ENCODE data around the gene RAET1L.
"Not testable (repeated sequence)": the region's sequence is repeated elsewhere in the genome, so short reads cannot be mapped to it uniquely, and the experiment has no call there.

Gene RAET1L

DNA sequence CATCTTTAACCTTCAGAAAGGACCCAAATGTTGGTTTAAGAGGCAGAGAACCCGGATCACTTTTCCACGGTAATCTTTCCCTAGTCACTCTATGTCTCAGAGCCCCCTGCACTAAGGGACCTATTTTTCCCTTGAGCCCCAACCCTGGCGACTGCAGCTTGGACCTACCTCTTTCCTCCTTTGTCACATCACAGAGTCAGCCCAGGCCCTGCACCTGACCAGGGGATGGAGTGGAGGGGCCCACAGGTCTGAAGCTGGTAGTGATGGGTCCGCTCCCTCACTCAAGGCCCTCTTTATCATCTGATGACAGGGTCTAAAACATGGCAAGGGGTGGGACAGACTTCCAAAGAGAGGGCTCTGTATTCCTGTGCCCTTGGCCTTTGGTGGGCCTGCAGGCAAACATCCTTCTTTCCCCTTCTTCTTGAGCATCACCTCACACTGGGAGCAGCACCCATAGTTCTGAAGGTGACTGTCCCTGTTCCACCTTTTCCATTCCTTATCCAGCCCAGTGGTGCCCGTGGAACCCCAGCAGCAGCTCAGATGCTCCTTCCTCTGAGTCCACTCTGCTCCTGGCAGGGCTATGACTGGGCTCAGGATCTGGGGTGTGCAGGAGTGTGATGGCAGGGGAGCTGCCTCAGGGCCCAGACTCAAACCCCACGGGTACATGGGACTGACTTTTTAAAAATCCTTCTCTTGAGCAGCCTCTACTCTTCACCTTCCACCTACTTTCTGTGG lies 6.3 kb downstream of the RAET1L start:
- no peak for FAIRE-seq
- DNase-seq (ENCODE audit: insufficient read length, low spot score), result no peak

DNA sequence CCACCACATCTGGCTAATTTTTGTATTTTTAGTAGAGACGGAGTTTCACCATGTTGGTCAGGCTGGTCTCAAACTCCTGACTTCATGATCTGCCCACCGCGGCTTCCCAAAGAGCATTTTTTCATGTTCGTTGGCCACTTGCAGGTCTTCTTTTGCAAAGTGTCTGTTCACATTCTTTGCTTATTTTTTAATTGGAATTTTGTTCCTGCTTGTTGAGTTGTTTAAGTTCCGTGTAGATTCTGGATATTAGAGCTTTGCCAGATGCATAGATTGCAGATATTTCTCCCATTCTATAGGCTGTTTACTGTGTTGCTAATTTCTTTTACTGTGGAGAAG lies 8.2 kb downstream of the RAET1L start:
- not testable (repeated sequence) for DNase-seq (ENCODE audit: insufficient read length, low spot score); FAIRE-seq

DNA sequence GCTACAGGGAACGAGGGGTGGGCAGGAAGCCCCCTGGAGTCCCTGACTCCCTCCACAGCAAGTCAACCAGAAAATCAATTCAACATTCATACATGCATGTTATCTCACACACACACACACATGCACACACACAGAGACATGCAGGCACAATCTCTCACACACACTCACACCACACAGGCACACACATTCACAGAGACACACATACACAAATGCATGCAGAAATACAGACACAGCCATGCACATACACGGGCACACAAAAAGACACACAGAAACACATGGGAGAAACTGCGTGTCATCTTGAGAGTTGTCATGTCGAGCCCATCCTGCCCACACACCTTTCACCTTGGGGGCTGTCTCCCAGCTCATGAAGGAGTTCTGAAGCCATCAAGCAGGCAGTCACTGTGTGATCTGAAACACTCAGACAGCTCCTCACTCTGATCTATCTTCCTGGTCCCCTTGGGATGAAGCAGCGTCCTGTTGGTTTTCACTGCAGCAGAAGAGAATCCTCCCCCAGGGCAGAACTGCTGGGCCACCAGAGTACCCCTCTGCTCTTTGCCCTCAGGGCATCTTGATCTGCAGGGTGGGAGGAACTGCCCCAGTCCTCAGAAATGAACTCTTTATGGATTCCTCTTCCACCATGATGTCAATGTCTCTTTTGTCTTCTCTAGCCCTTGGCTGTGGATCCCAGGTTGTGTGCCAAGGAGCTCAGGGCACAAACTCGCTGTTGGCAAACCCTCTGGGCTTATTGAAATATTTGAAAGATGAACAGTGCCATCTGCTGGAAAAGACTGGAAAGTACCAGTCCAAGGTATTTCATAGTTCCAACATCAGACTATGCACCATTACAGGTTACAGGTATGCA lies 8.8 kb downstream of the RAET1L start:
- DNase-seq (ENCODE audit: insufficient read length, low spot score), result peak; percentile 42
- FAIRE-seq, result peak; percentile 4

DNA sequence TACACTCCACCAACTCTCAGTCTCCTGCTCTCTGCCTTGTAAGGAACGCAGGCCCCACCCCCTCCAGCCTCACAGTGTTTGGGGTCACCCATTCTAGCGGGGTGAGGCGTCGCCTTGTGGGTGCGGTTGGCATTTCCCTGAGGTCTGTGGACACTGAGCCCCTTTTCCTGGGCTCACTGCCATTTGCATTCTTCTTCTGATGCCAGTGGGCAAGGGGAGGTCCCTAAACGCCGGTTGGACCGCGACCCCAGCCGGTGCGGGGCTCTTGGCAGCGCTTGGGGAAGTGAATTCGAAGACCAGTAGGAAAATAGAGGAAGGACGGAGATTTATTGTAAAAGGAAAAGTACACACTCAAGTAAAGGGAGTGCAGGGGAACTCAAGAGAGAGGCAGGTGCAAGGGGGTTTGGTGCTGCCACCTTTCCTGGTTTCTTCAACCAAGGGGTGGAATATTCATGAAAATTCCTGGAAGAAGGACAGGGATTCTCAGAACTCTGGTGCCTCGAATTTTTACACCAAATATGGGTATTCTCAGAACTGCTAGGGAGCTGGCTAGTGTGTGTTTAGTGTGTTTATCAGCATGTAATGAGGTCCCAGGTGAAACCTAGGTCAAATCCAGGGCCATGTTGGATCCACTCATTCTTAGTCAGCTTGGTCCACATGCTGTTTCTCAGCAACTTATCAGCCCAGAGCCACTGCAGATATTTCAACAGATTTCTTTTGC lies 9.9 kb downstream of the RAET1L start:
- not testable (repeated sequence) for FAIRE-seq; DNase-seq (ENCODE audit: insufficient read length, low spot score)

DNA sequence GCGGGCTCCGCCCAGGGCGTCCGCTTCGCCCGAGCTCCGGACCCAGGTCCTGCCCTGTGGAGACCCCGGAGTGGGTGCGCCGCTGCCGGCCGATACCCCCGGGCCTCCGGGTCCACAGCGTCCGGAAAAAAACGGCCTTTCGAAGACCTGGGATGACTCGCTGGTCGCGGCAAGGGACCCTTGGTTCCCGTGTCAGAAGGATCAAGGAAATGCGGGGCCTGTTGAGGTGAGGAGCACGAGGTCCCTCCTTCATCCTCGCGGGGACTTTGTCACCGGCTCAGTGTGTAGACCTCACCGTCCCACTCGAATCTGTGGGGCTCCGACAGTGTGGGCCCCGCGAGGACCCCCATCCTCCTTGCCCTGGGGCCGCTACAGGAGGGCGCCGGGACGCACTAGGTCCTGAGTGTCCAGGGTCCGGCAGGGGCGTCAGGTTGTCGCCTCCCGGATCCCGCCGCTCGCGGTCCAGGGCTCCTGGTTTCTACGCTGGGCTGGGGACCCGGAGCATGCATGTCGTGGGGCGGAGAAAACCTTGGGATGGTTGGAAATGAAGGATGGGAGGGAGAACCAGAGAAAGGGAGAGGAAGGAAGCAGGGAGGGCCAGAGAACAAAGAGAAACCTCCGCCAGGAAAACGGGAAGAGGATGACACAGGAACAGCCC lies 10.6 kb downstream of the RAET1L start:
- not testable (repeated sequence) for DNase-seq (ENCODE audit: insufficient read length, low spot score); FAIRE-seq

DNA sequence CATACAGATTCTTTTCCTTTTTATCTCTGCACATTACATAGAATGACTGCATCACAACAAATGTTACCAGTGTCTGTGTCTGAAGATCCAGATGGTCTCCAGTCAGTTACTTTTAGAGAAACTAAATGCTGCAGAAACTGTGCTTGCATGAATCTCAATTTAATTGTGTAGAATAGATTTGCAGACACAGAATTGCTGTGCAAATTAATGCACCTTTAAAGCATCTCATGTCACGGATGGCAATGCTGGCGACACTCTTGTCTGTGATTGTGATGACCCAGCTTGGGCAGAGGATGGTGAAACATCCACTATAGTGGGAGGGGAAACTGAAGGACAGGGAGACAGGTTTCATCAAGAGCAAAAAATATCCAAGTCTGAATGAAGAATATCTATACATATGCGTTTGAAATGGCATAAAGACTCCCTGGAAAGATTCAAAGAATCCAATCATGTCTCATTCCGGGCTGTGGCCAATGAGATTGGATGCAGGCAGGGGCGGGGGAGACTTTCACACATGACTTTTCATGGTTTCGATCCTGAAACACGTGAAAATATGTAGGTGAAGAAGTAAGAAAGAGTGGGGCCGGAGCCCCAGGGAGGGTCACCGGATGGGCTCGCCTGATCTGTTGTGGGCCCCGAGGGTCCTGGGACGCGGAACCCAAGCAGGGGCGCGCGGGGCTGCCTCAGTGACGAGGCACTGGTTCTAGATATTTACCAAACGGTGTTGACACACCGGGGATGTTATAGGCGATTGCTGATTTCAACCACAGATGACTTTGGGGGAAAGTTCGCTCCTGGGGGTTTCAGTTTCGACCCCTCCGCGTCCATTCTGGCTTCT lies 11.3 kb downstream of the RAET1L start:
- not testable (repeated sequence) for FAIRE-seq; DNase-seq (ENCODE audit: insufficient read length, low spot score)

DNA sequence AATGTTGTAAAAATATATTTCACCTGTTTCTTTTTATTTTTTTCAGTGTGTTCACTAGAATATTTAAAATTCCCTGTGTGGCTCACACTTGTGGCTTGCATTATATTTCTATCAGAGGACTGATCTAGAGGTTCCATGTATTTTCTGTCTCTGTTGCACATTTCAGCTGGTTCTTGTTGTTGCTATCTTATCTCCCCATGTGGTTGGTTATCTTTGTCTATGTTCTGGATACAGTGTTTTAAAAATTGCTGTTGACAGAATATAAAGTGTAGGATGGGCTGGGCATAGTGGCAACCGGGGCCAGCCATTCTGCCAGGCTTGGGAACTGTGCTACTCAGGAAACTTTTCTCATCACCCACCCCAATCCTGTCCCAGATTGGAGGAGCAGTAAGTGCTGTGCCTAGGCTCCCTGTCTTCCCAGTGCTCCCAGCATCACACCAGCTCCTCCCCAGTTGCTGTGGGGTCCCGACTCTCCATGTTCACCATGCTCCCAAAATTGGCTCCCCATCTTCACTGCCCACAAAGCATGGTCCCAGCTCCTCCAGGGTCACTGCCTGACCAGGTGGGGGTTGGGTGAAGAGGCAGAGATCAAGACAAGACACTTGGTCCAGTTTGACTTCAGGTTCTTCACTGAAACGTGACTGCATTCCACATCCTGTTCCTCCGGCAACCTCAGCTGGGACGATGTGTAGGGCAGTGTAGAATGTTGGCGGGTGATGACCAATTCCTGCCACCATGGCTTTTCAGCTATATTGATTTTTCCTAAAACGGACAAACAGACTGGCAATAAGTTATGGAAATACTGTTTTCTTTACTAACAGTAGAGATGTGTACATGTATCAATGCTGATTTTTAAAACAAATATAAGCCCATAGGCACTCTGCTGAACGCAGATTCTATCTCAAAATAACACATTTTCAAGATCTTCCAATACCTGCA lies 12.2 kb downstream of the RAET1L start:
- not testable (repeated sequence) for FAIRE-seq

DNA sequence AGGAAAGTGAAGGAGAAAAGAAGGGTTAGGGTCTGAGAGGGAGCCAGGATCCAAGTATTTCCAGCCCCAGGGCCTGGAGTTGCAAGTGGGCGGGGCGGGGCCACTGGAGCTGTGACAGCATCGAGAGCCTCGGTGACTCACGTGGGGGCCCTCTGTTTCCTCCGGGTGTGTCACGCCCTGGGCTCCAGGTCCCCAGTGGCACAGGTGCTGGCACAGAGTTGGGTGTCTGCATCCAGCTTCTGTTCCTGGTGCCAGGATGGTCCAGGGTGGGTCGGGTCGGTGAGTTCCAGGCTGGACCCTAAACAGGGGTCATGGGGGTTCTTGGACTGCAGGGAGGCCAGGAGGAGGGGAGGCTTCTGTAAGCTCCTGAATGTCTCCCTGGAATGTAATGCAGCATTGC lies 16.7 kb downstream of the RAET1L start:
- FAIRE-seq, result no peak
- DNase-seq (ENCODE audit: insufficient read length, low spot score), result no peak

More for the DNA sequence above, 12.2 kb downstream of the RAET1L start:
- not testable (repeated sequence) for DNase-seq (ENCODE audit: insufficient read length, low spot score)

DNA sequence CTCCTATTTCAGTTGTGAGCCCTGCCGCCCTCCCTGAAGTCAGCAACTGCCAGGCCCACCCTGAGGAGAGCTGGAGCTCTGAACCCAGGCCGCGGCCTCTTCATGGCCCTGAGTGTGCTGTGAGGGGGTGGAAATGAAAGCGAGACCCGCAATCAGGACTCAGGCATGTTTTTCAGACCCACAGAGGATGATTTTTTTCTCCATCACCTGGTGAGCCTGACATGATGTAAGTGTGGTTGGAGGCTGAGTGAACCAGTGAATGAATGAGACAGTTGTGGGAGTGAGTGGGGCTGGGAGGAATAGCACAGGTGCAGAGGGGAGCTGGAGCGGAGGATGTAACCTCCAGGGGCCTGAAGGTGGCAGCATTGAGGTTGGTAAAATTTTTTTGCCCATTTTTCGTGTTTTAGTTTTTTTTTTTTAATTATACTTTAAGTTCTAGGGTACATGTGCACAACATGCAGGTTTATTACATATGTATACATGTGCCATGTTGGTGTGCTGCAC lies 18.3 kb downstream of the RAET1L start:
- FAIRE-seq (no peak), DNase-seq (ENCODE audit: insufficient read length, low spot score) (no peak)

DNA sequence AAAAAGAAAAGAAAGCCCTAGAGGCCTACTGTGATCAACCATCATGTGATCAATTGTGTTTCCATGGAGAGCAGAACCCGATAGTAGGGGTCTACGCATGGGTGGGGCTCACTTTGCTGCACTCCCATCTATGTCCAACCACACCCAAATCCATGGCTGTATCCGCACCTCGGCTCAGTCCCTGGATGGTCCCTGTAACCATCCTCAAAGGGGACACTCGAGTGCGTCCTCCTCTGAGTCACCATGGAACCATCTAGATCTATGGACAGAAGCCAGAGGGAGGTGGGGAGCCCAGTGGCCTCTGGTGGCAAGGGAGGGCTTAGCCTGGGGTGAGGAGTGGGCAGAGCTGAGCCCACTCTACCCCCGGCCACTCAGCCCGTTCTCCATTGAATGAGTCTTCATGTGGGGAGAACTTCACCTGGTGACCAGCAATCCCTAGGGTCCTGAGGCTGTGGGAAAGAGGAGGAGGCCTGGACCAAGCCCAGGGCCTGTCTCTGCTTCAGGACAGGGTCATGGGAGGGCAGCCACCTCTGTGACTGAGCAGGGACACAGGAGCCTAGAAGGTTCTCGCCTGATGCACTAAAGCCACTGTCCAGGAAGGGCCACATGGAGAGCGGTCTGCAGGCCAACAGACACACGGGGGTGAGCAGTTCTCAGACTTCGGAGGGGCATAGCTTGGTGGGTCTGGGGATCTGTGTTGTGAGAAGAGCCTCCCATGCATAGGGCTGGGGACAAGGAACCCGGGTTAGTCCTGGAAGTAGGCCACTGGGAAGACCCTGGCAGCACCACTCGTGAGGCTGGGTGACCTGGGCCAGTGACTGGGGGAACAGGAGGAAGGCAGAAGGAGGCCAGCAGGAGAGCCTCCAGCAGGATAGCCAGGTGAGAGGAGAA lies 19.3 kb downstream of the RAET1L start:
- DNase-seq (ENCODE audit: insufficient read length, low spot score) (no peak), FAIRE-seq (no peak)

DNA sequence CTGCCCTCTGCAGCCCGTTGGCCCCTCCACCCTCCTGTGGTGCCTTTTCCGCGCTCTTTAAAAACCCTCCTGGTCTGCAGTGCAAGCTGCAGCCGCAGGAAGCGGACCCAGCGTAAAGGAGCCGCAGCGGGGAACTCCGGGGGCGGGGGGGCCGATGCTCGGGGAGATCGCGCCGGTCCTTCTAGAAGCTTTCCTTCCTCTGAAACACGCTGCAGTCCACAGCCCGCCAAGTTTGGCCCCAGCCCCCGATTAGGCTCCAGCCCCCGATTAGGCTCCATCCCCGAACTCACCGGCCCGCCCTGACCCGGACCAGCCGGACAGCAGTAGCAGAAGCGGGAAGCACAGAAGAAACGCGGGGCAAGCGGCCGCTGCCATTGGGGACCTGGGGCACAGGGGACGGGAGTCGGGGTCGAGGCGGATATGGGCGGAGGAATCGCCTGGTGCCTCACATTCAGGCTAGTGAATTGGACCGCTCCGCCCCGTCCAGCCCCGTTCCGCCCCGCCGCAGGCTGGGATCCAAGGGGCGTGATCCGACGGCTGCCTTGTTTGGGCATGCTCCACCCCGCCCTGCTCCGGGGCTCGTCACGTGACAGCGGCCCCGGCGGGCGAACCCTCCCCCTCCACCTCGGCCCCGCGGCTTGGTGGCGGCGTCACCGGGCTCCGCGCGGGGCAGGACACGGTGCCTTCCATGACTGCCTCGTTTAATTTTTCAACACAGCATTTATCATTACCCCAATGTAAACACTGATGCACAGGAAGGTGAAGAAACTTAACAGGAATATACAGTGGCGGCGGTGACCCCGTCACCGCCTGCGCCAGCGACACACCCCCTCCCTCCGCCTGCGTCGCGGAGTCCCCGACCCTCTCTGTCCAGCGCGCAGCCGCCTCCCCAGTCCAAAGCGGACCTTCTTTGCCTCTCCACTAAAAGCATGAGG lies 20.3 kb downstream of the RAET1L start:
- FAIRE-seq, result peak; percentile 97
- peak; percentile 91 for DNase-seq (ENCODE audit: insufficient read length, low spot score)

DNA sequence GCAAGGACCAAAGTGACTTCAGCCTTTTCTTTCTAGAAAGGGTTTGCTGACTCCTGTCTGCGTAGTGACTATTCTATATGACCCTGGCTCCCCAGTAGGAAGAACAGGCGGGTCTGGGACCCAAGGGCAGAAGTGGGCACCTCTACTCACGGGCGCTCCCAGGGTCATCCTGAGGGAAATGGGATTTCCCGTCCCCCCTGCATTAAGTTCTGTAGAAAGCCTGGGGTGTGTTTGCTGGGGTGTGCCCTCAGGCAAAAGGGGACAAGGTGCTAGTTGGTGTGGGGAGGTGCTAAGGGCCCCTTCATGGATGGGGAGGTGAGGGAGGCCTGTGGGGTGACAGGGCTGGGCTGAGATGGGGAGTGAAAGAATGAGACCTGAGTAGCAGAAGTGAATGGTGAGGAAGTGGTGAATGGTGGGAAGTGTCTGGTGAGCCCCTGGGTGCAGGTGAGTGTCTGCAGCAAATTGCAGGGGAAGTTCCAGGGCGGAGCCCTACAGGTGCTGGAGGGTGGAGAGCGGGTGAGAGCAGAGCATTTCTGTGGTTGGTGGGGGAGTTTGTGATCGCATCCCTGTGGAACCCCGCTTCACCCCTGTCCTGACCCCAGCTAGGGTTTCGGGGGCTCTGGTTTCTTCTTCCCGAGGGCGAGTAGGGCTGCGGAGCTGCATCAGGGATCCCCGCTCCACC lies 21.1 kb downstream of the RAET1L start:
- DNase-seq (ENCODE audit: insufficient read length, low spot score), result no peak

DNA sequence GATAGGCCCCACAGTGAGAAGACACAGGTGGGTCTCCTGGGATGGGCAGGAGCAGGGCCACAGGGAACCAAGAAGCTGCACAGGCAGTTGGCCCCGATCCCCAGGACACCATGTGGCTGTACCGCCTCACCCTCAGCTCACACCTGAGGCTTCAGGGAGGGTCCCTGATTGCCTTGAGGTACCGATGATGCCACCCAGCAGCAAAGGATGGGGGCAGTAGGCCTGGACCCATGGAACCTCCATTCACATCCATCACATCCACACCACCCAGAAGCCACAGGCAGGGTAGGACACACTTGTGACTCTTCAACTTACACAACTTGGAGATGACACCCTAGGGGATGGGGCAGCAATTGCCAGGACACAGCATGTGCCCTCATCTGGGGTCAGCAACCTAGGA lies 21.7 kb downstream of the RAET1L start:
- not testable (repeated sequence) for FAIRE-seq; DNase-seq (ENCODE audit: insufficient read length, low spot score)

More for the DNA sequence above, 21.1 kb downstream of the RAET1L start:
- FAIRE-seq, result no peak

DNA sequence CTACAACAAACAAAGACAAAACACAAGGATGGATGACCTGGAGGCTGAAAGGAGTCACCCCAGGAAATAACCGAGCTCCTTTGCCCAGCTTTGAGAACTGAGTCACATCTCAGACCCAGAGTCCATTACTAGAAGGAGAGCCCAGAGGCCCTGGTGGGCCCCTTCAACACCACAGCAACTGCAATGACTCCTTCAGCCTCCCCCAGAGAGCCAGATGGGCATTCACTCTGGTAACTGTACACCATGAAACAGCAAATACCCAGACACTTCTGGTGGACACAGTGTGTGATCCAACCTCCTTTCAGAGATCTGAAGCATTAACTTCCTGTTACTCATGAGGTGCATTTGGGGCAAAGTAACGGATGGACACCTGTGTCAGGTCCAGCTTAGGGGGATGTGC lies 22.6 kb downstream of the RAET1L start:
- DNase-seq (ENCODE audit: insufficient read length, low spot score) (no peak), FAIRE-seq (no peak)

DNA sequence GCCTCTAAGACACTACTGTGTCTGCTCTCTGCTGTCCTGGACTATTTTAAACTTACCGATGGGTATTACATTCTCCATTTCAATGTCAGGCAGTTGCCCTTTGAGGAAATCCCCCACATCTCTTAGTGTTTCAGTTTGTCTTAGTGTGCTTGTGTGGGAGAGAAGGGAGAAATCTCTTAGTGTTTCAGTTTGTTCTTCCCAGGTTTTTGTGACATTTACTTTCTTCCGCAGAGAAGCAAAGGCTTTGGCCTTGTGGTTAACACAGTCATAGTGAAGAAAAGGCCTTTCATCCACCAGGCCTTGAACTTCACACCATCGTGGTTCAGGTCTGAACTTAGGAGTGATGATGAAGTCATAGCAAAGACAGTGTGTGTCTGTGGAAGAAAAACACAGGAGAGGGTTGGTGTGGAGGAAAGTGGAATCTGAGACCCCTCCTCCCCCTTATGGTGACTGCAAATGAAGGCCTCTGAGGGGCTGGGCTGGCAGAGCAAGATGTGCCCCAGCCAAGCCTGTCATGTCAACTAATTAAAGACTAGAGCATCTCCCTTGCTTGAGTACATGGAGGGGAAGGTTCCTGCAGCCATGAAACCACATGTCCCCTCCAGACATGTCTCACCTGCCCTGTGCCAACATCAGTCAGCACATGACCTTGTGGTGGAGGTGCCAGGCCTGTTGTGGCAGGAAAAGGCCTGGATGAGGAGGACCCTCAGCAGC lies 23.9 kb downstream of the RAET1L start:
- FAIRE-seq (no peak), DNase-seq (ENCODE audit: insufficient read length, low spot score) (no peak)
